Thyroid gland (tissue), 4 donors: ENCODE data around the gene SIK3. TPM values are rescaled to one million over a fixed set of nuclear protein-coding genes. Genes with fewer than 3 reads are reported as not detected.

Experiments
- DNase-seq, 2 donors: peaks; one replicate each; pipeline ENCODE4 v3.0.0-alpha.2; 2019
- H3K27ac ChIP-seq, 3 donors: fragments of 200-600 bp; sonication (generic); 1 replicate in 2 of 3; 2 replicates in 1 of 3; pipeline ENCODE4 v1.5.1; 2016 to 2019; ENCODE audit warnings: mild to moderate bottlenecking in 1 of 3, moderate library complexity in 1 of 3
- H3K27me3 ChIP-seq: fragments of 200-600 bp; sonication (generic); one replicate; pipeline ENCODE4 v1.5.1; 2019
- H3K36me3 ChIP-seq, 2 donors: fragments of 200-600 bp; sonication (generic); one replicate each; pipeline ENCODE4 v1.5.1; 2016 to 2019
- H3K4me1 ChIP-seq, 2 donors: fragments of 200-600 bp; sonication (generic); one replicate each; pipeline ENCODE4 v1.5.1; 2017 to 2019
- H3K4me3 ChIP-seq, 3 donors: fragments of 200-600 bp; sonication (generic); replicated peaks in 1 of 3; 1 replicate in 2 of 3; 2 replicates in 1 of 3; pipeline ENCODE4 v1.5.1; 2016; ENCODE audit warnings: mild to moderate bottlenecking in 1 of 3
- H3K9me3 ChIP-seq: fragments of 200-600 bp; sonication (generic); one replicate; pipeline ENCODE4 v1.5.1; 2017
- POLR2A ChIP-seq, 2 donors: fragments of 450-650 bp; IDR thresholded peaks; one replicate each; pipeline ENCODE4 v1.6.1; 2017; ENCODE audit warnings: antibody characterized with exemption in 2 of 2, mild to moderate bottlenecking in 2 of 2, moderate library complexity in 1 of 2
- WGBS, 2 donors: methylation state at CpG; one replicate each; pipeline ENCODE4 v1.1.5; 2017; 5-methylcytosine and 5-hydroxymethylcytosine counted together
- intact Hi-C: fragments of 100-400 bp; cut with DNase I; formaldehyde crosslinking; loops from one replicate; pipeline ENCODE4 v1.15.1; 2023
- total RNA-seq, 4 donors: library from RNA; depleted of rRNA; stranded (reverse); fragments of >200 nt; gene quantifications; one replicate each; pipeline ENCODE4 v1.2.3, GENCODE V29; 2016
- TF ChIP-seq, protein P1 (sequence below), 6 experiments: fragments of 200-600 bp in 3 of 6; fragments of 450-650 bp in 3 of 6; sonication (generic) in 3 of 6; IDR thresholded peaks; one replicate each; pipeline ENCODE4 v1.5.1; 2016 to 2019; ENCODE audit warnings: antibody characterized with exemption in 6 of 6, mild to moderate bottlenecking in 2 of 6, inconsistent platforms in 1 of 6, moderate library complexity in 1 of 6

The SIK3 gene
- total RNA-seq, 4 donors from 2014 or later: 46.0 to 86.3 (median 71.9) TPM

DNA sequence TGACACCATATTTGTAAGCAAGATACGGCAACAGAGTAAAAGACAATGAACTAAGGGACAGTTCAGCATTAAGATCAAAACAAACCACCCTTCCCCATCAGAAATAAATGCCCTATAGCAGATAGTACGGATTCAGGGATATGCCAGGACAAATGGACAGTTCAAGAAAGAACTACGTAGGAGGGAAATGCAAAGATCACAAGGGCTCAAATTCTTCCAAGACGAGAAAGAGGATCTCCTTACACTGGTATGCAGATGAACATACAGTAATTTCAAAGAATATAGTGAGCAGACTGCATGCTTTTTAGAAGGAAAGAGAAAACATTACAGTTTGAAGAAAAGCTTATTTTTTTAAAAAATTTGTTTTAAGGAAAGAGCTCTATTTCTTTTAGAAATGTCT lies 136.1 kb downstream of the SIK3 start:
- intact Hi-C loops: no loop called here

DNA sequence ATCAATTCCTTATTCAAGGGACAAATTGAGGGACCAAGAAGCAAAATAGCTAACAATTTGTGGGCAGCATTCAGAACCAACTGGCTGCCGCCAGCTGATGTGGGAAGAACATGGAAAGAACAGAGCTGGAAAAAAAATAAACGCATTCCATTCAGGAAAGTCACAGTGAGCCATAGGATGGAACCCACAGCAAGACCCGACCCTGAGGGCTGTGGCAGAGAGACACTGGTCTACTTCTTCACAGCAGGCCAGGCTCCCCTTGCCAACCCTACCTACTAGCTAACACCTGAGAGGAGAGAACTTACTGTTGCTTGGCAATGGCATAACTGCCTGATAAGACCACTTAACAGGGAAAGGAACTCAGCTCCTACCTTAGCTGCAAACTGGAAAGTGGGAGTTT lies 137.3 kb downstream of the SIK3 start:
- Histone ChIP-seq H3K9me3 (no peaks in the 10 kb centered on the region), H3K27ac (peak overlapping the region in 2 of 3 donors; percentile 0 to 30), H3K4me1 (peaks cover 24 to 30% of the 10 kb centered on the region in 2 donors), H3K36me3 (peaks cover 0 to 2% of the 10 kb centered on the region in 2 donors), H3K4me3 (no peak overlapping the region), H3K27me3 (no peaks in the 10 kb centered on the region)
- TF ChIP-seq, protein P1, sequence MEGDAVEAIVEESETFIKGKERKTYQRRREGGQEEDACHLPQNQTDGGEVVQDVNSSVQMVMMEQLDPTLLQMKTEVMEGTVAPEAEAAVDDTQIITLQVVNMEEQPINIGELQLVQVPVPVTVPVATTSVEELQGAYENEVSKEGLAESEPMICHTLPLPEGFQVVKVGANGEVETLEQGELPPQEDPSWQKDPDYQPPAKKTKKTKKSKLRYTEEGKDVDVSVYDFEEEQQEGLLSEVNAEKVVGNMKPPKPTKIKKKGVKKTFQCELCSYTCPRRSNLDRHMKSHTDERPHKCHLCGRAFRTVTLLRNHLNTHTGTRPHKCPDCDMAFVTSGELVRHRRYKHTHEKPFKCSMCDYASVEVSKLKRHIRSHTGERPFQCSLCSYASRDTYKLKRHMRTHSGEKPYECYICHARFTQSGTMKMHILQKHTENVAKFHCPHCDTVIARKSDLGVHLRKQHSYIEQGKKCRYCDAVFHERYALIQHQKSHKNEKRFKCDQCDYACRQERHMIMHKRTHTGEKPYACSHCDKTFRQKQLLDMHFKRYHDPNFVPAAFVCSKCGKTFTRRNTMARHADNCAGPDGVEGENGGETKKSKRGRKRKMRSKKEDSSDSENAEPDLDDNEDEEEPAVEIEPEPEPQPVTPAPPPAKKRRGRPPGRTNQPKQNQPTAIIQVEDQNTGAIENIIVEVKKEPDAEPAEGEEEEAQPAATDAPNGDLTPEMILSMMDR (IDR thresholded peaks at IDR 0.05): no peak
- TF ChIP-seq POLR2A (IDR thresholded peaks at IDR 0.05): no peak
- DNase-seq: peak; percentile 20 to 21
- intact Hi-C loops: no loop called here
- WGBS, 2 donors: 54 to 66% methylated on average over 3 of the region's 3 CpGs

More for the DNA sequence above, 136.1 kb downstream of the SIK3 start:
- WGBS, 2 donors: 93% methylated on average over 4 of the region's 4 CpGs
- H3K4me1 ChIP-seq: peaks cover 30 to 35% of the 10 kb centered on the region in 2 donors
- H3K27me3 ChIP-seq: no peaks in the 10 kb centered on the region
- TF ChIP-seq, protein P1 (IDR thresholded peaks at IDR 0.05): no peak
- no peak for TF ChIP-seq POLR2A (IDR thresholded peaks at IDR 0.05)
- no peaks in the 10 kb centered on the region for H3K36me3 ChIP-seq
- no peak overlapping the region for H3K27ac ChIP-seq
- H3K9me3 ChIP-seq: no peaks in the 10 kb centered on the region
- no peak overlapping the region for H3K4me3 ChIP-seq
- DNase-seq: no peak

DNA sequence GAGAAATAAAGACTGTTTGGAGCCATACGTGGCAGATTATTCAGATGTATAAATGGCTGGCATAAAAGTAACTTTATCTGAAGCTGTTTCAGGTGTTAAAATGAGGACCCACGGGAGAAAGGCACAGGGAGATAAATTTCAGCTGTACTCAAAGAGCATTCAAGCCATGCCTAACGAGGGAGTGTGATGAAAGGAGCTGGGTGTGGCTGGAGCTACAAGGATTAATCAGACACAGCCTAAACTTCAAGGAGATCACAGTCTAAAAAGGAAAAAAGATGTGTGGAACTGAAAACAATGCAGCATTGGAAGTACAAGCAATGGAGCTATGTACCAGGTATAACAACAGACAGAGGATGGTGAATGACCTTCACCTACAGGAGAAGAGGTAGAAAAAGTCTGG lies 140.0 kb downstream of the SIK3 start:
- no peaks in the 10 kb centered on the region for H3K27me3 ChIP-seq
- peaks cover 18 to 38% of the 10 kb centered on the region in 2 donors for H3K4me1 ChIP-seq
- DNase-seq: peak; percentile 9 to 23
- H3K9me3 ChIP-seq: no peaks in the 10 kb centered on the region
- no peak overlapping the region for H3K27ac ChIP-seq
- peaks cover 0 to 3% of the 10 kb centered on the region in 2 donors for H3K36me3 ChIP-seq
- no peak overlapping the region for H3K4me3 ChIP-seq
- TF ChIP-seq, protein P1 (IDR thresholded peaks at IDR 0.05): no peak
- no peak for TF ChIP-seq POLR2A (IDR thresholded peaks at IDR 0.05)
- intact Hi-C loops: no loop called here
- 52 to 57% methylated on average over 3 of the region's 3 CpGs for WGBS, 2 donors

DNA sequence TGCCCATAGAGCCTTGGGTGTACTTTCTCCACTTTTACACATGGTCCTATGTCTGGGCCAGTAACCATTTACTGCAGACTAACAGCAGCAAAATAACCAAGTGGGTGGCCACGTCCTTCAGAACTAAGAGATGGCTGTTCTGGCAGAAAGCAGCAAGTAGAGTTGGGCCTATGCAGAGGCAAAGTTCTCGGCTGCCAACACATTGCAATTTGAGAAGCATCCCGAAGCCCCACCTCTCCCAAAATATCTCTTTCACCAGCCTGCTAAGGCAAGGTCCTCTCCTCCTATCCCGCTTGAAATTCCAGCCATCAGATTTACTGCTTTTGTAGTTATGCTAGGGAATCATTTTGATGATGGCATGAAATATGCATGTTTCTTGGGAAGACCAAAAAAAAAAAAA lies 142.3 kb downstream of the SIK3 start:
- WGBS, 2 donors: 57 to 78% methylated on average over 4 of the region's 4 CpGs
- peaks cover 0 to 3% of the 10 kb centered on the region in 2 donors for H3K36me3 ChIP-seq
- no peak for DNase-seq
- no peak overlapping the region for H3K27ac ChIP-seq
- peaks cover 17 to 38% of the 10 kb centered on the region in 2 donors for H3K4me1 ChIP-seq
- intact Hi-C loops: no loop called here
- no peak overlapping the region for H3K4me3 ChIP-seq
- no peaks in the 10 kb centered on the region for H3K27me3 ChIP-seq
- no peaks in the 10 kb centered on the region for H3K9me3 ChIP-seq
- TF ChIP-seq POLR2A (IDR thresholded peaks at IDR 0.05): no peak
- TF ChIP-seq, protein P1 (IDR thresholded peaks at IDR 0.05): no peak

DNA sequence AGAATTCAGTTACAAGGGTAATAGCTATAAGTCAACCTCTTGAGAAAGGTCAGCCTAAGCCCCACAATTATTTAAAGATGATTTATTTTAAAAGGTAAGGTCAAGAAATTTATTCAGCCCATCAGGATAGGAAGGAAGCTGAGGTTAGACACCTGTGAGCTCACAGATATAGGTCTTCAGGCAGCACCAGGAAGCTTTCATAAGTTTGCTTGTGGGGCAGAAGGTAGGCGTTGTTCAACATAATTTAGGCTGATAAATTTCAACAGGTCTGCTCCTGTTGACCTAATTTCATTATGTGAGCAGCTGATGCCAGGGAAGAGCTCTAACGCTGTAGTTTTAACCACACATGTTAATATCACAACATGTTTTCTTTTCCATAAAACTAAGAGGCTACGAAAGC lies 142.7 kb downstream of the SIK3 start:
- no peak overlapping the region for H3K27ac ChIP-seq
- TF ChIP-seq, protein P1 (IDR thresholded peaks at IDR 0.05): no peak
- TF ChIP-seq POLR2A (IDR thresholded peaks at IDR 0.05): no peak
- peaks cover 13 to 38% of the 10 kb centered on the region in 2 donors for H3K4me1 ChIP-seq
- H3K27me3 ChIP-seq: no peaks in the 10 kb centered on the region
- no peak overlapping the region for H3K4me3 ChIP-seq
- 79 to 88% methylated on average over 3 of the region's 3 CpGs for WGBS, 2 donors
- intact Hi-C loops: no loop called here
- no peak for DNase-seq
- peaks cover 0 to 3% of the 10 kb centered on the region in 2 donors for H3K36me3 ChIP-seq
- H3K9me3 ChIP-seq: no peaks in the 10 kb centered on the region
